SK-N-SH (cell line): Measurements from ENCODE around the gene C12orf75.
"Not testable (repeated sequence)": the region's sequence is repeated elsewhere in the genome, so short reads cannot be mapped to it uniquely, and the experiment has no call there.

Source experiments
- CTCF ChIP-seq: fragments of 200-600 bp; sonication (generic); IDR thresholded peaks from 2 replicates; pipeline ENCODE4 v1.6.1; 2017; ENCODE audit warnings: antibody characterized with exemption, mild to moderate bottlenecking, moderate library complexity
- EP300 ChIP-seq, 2 experiments: IDR thresholded peaks; 2 replicates each; pipeline versions ENCODE4 v1.4.0 to v1.6.1; 2012; ENCODE audit warnings: borderline replicate concordance in 1 of 2, low read depth in 1 of 2, low read length in 1 of 2
- EZH2phosphoT487 ChIP-seq: fragments of 200-600 bp; sonication (generic); IDR thresholded peaks from 2 replicates; pipeline ENCODE4 v1.6.1; 2017; ENCODE audit warnings: low read depth, mixed run types, mild to moderate bottlenecking, antibody characterized with exemption, moderate library complexity, borderline replicate concordance
- GABPA ChIP-seq: IDR thresholded peaks from 2 replicates; pipeline ENCODE4 v1.4.0; 2012; ENCODE audit warnings: low read depth, mild to moderate bottlenecking
- JUND ChIP-seq: IDR thresholded peaks from 2 replicates; pipeline ENCODE4 v1.4.0; 2012
- MAX ChIP-seq: IDR thresholded peaks from 2 replicates; pipeline ENCODE4 v1.4.0; 2012; ENCODE audit warnings: low read depth
- MXI1 ChIP-seq: IDR thresholded peaks from 2 replicates; pipeline ENCODE4 v1.6.1; 2012; ENCODE audit warnings: mild to moderate bottlenecking, low read depth, low read length, improper control_type of control experiment
- NFIC ChIP-seq: IDR thresholded peaks from 2 replicates; pipeline ENCODE4 v1.4.0; 2012; ENCODE audit warnings: borderline replicate concordance
- POLR2AphosphoS5 ChIP-seq: IDR thresholded peaks from 2 replicates; pipeline ENCODE4 v1.6.1; 2012; ENCODE audit warnings: low read depth, low read length
- REST ChIP-seq: IDR thresholded peaks from 2 replicates; pipeline ENCODE4 v1.6.1; 2012; ENCODE audit warnings: mild to moderate bottlenecking, low read depth, low read length, moderate library complexity
- SMC3 ChIP-seq: IDR thresholded peaks from 2 replicates; pipeline ENCODE4 v1.6.1; 2012; ENCODE audit warnings: low read depth, low read length, improper control_type of control experiment
- TAF1 ChIP-seq: IDR thresholded peaks from 2 replicates; pipeline ENCODE4 v1.6.1; 2012; ENCODE audit warnings: low read depth, mild to moderate bottlenecking, low read length, moderate library complexity, borderline replicate concordance
- ZBTB33 ChIP-seq: IDR thresholded peaks from 2 replicates; pipeline ENCODE4 v1.4.0; 2012; ENCODE audit warnings: low read depth, borderline replicate concordance

- TF ChIP-seq POLR2AphosphoS5; EZH2phosphoT487; MXI1; CTCF; JUND; NFIC; MAX; REST; TAF1; GABPA; EP300 (IDR thresholded peaks at IDR 0.05; ENCODE audit: borderline replicate concordance in 1 of 2, low read depth in 1 of 2, low read length in 1 of 2); SMC3; ZBTB33: not testable (repeated sequence)
These were observed 21.7 kb upstream of the C12orf75 start for GRCh38 chr12:105308839-105309238.
